NT2/D1 (cell line): ENCODE data around the gene DTNB.

Experiments
- SUZ12 ChIP-seq: IDR thresholded peaks from 2 replicates; pipeline ENCODE4 v1.6.1; 2011; ENCODE audit not compliant: insufficient read length, insufficient read depth; ENCODE audit errors: extremely low read depth
- ZNF274 ChIP-seq: IDR thresholded peaks from 2 replicates; pipeline ENCODE4 v1.6.1; 2011; ENCODE audit warnings: mild to moderate bottlenecking, low read depth, low read length

DNA sequence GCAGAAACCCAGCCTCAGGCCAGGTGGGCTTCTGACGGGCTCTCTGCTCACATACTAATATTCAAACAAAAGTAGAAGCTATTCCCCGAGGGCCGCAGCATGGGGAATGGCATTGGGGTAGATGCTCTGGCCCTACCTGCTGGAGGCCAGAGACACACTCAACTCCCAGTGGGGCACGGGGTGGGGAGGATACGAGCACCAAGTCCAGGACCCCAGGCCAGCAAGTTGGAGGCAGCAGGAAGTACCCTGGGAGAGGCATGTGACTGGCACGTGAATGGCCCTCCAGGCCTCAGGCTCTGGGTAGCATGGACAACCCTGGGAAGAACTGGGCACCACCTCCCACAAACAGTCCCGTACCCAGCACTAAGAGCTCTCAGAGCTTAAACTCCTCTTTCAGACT is 335.5 kb downstream of the DTNB start:
- no peak for TF ChIP-seq ZNF274
- no peak for TF ChIP-seq SUZ12
